Kidney epithelial cell (primary cell): Measurements from ENCODE around the gene UBE3C. TPM values are rescaled to one million over a fixed set of nuclear protein-coding genes. Genes with fewer than 3 reads are reported as not detected.
"Not testable (repeated sequence)": the region's sequence is repeated elsewhere in the genome, so short reads cannot be mapped to it uniquely, and the experiment has no call there.

Experiments used
- DNase-seq: peaks from one replicate; pipeline ENCODE4 v3.0.0-alpha.2; 2010; ENCODE audit warnings: low read depth
- H3K27me3 ChIP-seq: 2 replicates; pipeline ENCODE4 v1.6.0; 2011; ENCODE audit warnings: low read length; ENCODE audit not compliant: control insufficient read depth, insufficient read depth
- H3K36me3 ChIP-seq: 2 replicates; pipeline ENCODE4 v1.5.1; 2011; ENCODE audit warnings: low read length; ENCODE audit not compliant: control insufficient read depth, insufficient read depth
- H3K4me3 ChIP-seq: 2 replicates; pipeline ENCODE4 v1.5.1; 2011; ENCODE audit warnings: low read depth, mild to moderate bottlenecking, control low read depth, low read length
- CTCF ChIP-seq: IDR thresholded peaks from 2 replicates; pipeline ENCODE4 v1.5.1; 2011; ENCODE audit warnings: mild to moderate bottlenecking, moderate library complexity, low read length, control low read depth, inconsistent platforms; ENCODE audit not compliant: insufficient read depth, poor library complexity, severe bottlenecking
- total RNA-seq: library from RNA; depleted of rRNA; stranded (reverse); fragments of >200 nt; gene quantifications from 2 replicates; pipeline ENCODE4 v1.2.3, GENCODE V29; 2015

UBE3C gene
- total RNA-seq, 1 donor from 2014 or later, result 76.9 TPM

GRCh38 chr7:157152391-157152937, 13.7 kb downstream of the UBE3C start:
- Histone ChIP-seq H3K36me3 (no peaks in the 10 kb centered on the region), H3K27me3 (no peaks in the 10 kb centered on the region), H3K4me3 (no peak overlapping the region)
- DNase-seq, result no peak
- TF ChIP-seq CTCF, result no peak

DNA sequence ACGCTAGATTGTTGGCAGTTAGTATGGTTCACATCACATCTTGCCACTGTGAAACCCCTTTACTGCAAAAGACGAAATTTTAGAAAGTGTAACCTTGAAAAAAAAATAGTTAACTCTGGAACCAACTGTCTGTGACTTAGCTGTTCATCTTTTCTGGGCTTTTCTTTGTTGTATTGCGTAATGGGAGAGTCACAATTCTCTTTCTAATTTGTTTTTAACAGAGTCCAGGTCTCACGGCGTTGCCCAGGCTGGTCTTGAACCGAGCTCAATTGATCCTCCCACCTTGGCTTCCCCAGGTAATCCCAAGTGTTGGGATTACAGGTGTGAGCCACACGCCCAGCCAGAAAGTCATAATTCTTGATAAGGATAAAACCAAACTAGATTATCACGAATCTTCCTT, 14.5 kb downstream of the UBE3C start:
- no peak overlapping the region for H3K4me3 ChIP-seq
- H3K27me3 ChIP-seq, result no peaks in the 10 kb centered on the region
- no peaks in the 10 kb centered on the region for H3K36me3 ChIP-seq
- no peak for DNase-seq
- no peak for TF ChIP-seq CTCF

DNA sequence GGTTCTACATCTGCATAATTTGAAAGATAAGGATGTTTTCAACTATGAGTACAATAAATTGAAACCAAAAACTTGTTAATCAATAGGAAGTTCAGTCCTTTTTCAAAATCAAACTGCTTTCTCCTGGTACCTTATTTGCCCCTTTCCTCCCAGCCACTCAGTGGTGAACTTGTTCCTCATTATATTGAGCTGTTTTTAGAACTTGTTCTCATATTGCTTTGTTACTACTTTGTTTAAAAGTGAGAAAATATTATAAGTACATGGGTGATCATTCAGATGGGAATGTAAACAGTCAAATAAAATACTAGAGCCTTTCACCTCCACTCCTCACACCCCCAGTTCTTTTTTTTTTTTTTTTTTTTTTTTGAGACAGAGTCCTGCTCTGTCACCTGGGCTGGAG, 17.2 kb downstream of the UBE3C start:
- no peak for DNase-seq
- H3K27me3 ChIP-seq, result no peaks in the 10 kb centered on the region
- H3K36me3 ChIP-seq, result no peaks in the 10 kb centered on the region
- no peak for TF ChIP-seq CTCF
- no peak overlapping the region for H3K4me3 ChIP-seq

GRCh38 chr7:157158400-157158799, 19.7 kb downstream of the UBE3C start:
- H3K36me3 ChIP-seq, result no peaks in the 10 kb centered on the region
- TF ChIP-seq CTCF, result no peak
- DNase-seq, result no peak
- H3K4me3 ChIP-seq, result no peak overlapping the region
- H3K27me3 ChIP-seq, result no peaks in the 10 kb centered on the region

DNA sequence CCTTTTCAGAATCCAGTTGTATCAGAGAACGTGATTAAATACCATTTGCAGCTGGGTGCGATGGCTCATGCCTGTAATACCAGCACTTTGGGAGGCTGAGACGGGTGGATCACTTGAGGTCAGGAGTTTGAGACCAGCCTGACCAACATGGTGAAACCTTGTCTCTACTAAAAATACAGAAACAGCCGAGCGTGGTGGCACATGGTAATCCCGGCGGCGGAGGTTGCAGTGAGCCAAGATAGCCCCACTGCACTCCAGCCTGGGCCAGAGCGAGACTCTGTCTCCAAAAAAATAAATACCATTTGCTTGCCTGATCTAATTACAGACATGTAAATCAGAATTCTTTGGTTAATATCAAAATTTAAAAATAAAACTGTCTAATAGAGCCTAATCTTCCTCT, 20.8 kb downstream of the UBE3C start:
- not testable (repeated sequence) for H3K27me3 ChIP-seq, DNase-seq, H3K4me3 ChIP-seq, H3K36me3 ChIP-seq

DNA sequence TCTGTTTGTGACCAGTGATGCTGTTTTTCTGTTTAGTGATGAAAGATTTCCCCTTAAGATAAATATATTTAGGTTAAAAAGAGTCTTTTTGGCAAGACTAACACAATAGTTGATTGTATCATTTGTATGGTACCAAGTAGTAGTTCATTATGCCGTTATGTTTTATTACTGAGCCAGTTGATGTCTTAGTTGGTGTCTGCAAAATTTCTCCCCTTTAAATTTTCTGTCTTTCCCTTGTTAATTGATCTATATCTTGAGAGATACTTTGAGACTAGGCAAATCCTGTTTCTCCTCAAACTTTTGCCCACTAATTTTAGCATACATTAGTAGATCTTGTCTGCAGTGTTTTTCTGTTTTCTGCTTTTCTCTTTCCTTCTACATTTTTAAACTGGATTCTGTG, 21.7 kb downstream of the UBE3C start:
- Histone ChIP-seq H3K4me3 (no peak overlapping the region), H3K27me3 (no peaks in the 10 kb centered on the region), H3K36me3 (no peaks in the 10 kb centered on the region)
- no peak for DNase-seq
- TF ChIP-seq CTCF, result no peak
